OCI-LY7 (cell line): Measurements from ENCODE around the gene FAM193B.

ENCODE experiments used
- CTCF ChIP-seq: fragments of 200-600 bp; sonication (generic); conservative IDR thresholded peaks from 2 replicates; pipeline ENCODE4 v1.5.1; 2014; ENCODE audit warnings: mild to moderate bottlenecking, antibody characterized with exemption, low read length, moderate library complexity, mixed read lengths
- EZH2phosphoT487 ChIP-seq: fragments of 200-600 bp; sonication (generic); IDR thresholded peaks from 2 replicates; pipeline ENCODE4 v1.6.1; 2018; ENCODE audit warnings: low read depth, borderline replicate concordance, mild to moderate bottlenecking, mixed run types, antibody characterized with exemption, low read length, moderate library complexity, mixed read lengths

- TF ChIP-seq EZH2phosphoT487 (no peak), CTCF (no peak)
These were observed 54.5 kb downstream of the FAM193B start for GRCh38 chr5:177499842-177500241.
